HUES48 (cell line): ENCODE measurements around the gene CLCNKB.
"Not testable (repeated sequence)": the region's sequence is repeated elsewhere in the genome, so short reads cannot be mapped to it uniquely, and the experiment has no call there.

ENCODE experiments used
- H3K27ac ChIP-seq: one replicate; pipeline ENCODE4 v1.7.0; 2013; ENCODE audit warnings: low read depth, low read length, inconsistent platforms
- H3K27me3 ChIP-seq: 2 replicates; pipeline ENCODE4 v1.6.1; 2013; ENCODE audit warnings: mild to moderate bottlenecking, low read length; ENCODE audit not compliant: control insufficient read depth, insufficient read depth
- H3K36me3 ChIP-seq: 2 replicates; pipeline ENCODE4 v1.6.1; 2013; ENCODE audit warnings: low read length; ENCODE audit not compliant: control insufficient read depth, insufficient read depth
- H3K4me1 ChIP-seq: 2 replicates; pipeline ENCODE4 v1.6.1; 2013; ENCODE audit warnings: mild to moderate bottlenecking, low read length; ENCODE audit not compliant: control insufficient read depth, insufficient read depth
- H3K4me3 ChIP-seq: 2 replicates; pipeline ENCODE4 v1.5.1; 2013; ENCODE audit warnings: mild to moderate bottlenecking, low read depth, low read length
- H3K9ac ChIP-seq: 2 replicates; pipeline ENCODE4 v1.6.1; 2013; ENCODE audit warnings: mild to moderate bottlenecking, low read depth, low read length, moderate library complexity
- H3K9me3 ChIP-seq: 2 replicates; pipeline ENCODE4 v1.6.1; 2013; ENCODE audit warnings: low read length; ENCODE audit not compliant: control insufficient read depth, insufficient read depth

The CLCNKB gene

GRCh38 chr1:16015960-16016901, 27.4 kb upstream of the CLCNKB start:
- H3K9me3 ChIP-seq: no peaks in the 10 kb centered on the region
- no peak overlapping the region for H3K27ac ChIP-seq
- H3K4me3 ChIP-seq: no peak overlapping the region
- no peaks in the 10 kb centered on the region; the same call in 1 of the 2 replicates for H3K27me3 ChIP-seq
- H3K9ac ChIP-seq: no peak overlapping the region
- peaks cover 29% of the 10 kb centered on the region for H3K4me1 ChIP-seq
- H3K36me3 ChIP-seq: no peaks in the 10 kb centered on the region

- H3K27me3 ChIP-seq: peaks cover 5% of the 10 kb centered on the region
- H3K9ac ChIP-seq: no peak overlapping the region
- no peak overlapping the region for H3K4me3 ChIP-seq
- no peaks in the 10 kb centered on the region for H3K9me3 ChIP-seq
- no peak overlapping the region for H3K27ac ChIP-seq
- peaks cover 29% of the 10 kb centered on the region for H3K4me1 ChIP-seq
- H3K36me3 ChIP-seq: no peaks in the 10 kb centered on the region
Measured at GRCh38 chr1:16017076-16017460, 26.5 kb upstream of the CLCNKB start.

- Histone ChIP-seq H3K9me3 (no peaks in the 10 kb centered on the region), H3K36me3 (no peaks in the 10 kb centered on the region), H3K4me3 (no peak within 1 kb of the TSS), H3K4me1 (peaks cover 29% of the 10 kb centered on the region; the same call in 1 of the 2 replicates), H3K9ac (no peak within 1 kb of the TSS), H3K27me3 (peaks cover 10% of the 10 kb centered on the region), H3K27ac (no peak within 1 kb of the TSS)
Measured at GRCh38 chr1:16017461-16018303, 25.9 kb upstream of the CLCNKB start, which contains the start of gene HSPB7. TSS of gene HSPB7 (minus strand) at chr1:16018043. CDS start at chr1:16017963, 80 bp downstream.

- Histone ChIP-seq H3K27me3 (peaks cover 10% of the 10 kb centered on the region), H3K9me3 (no peaks in the 10 kb centered on the region), H3K27ac (no peak overlapping the region), H3K36me3 (no peaks in the 10 kb centered on the region), H3K4me1 (peaks cover 29% of the 10 kb centered on the region; the same call in 1 of the 2 replicates), H3K4me3 (no peak overlapping the region), H3K9ac (no peak overlapping the region)
Measured at GRCh38 chr1:16018308-16018707, 25.3 kb upstream of the CLCNKB start.

- Histone ChIP-seq H3K27me3 (peaks cover 10% of the 10 kb centered on the region), H3K9ac (no peak overlapping the region), H3K4me1 (peaks cover 22% of the 10 kb centered on the region; the same call in 1 of the 2 replicates), H3K4me3 (no peak overlapping the region), H3K36me3 (no peaks in the 10 kb centered on the region), H3K27ac (no peak overlapping the region), H3K9me3 (no peaks in the 10 kb centered on the region)
Measured at GRCh38 chr1:16018749-16019643, 24.6 kb upstream of the CLCNKB start.

- Histone ChIP-seq H3K27ac (no peak overlapping the region), H3K9ac (no peak overlapping the region), H3K4me3 (no peak overlapping the region), H3K27me3 (peaks cover 10% of the 10 kb centered on the region), H3K36me3 (no peaks in the 10 kb centered on the region), H3K4me1 (peaks cover 14% of the 10 kb centered on the region; the same call in 1 of the 2 replicates), H3K9me3 (no peaks in the 10 kb centered on the region)
Measured at GRCh38 chr1:16019644-16020277, 23.8 kb upstream of the CLCNKB start.

- no peak overlapping the region for H3K9ac ChIP-seq
- H3K9me3 ChIP-seq: no peaks in the 10 kb centered on the region
- H3K36me3 ChIP-seq: no peaks in the 10 kb centered on the region
- peaks cover 11% of the 10 kb centered on the region; the same call in 1 of the 2 replicates for H3K4me1 ChIP-seq
- H3K27ac ChIP-seq: no peak overlapping the region
- H3K4me3 ChIP-seq: no peak overlapping the region
- H3K27me3 ChIP-seq: peaks cover 15% of the 10 kb centered on the region
Measured at GRCh38 chr1:16020325-16020724, 23.3 kb upstream of the CLCNKB start.

- H3K4me3 ChIP-seq, H3K36me3 ChIP-seq, H3K4me1 ChIP-seq, H3K27ac ChIP-seq, H3K9me3 ChIP-seq, H3K9ac ChIP-seq: not testable (repeated sequence)
- peaks cover 17% of the 10 kb centered on the region for H3K27me3 ChIP-seq
Measured at GRCh38 chr1:16020878-16021277, 22.7 kb upstream of the CLCNKB start.

- Histone ChIP-seq H3K4me3 (no peak within 1 kb of the TSS), H3K9me3 (no peaks in the 10 kb centered on the region), H3K27ac (no peak within 1 kb of the TSS), H3K27me3 (peaks cover 17% of the 10 kb centered on the region), H3K4me1 (peaks cover 4% of the 10 kb centered on the region; the same call in 1 of the 2 replicates), H3K9ac (no peak within 1 kb of the TSS), H3K36me3 (no peaks in the 10 kb centered on the region)
Measured at GRCh38 chr1:16021681-16022080, 21.9 kb upstream of the CLCNKB start, which contains the start of gene CLCNKA. TSS of gene CLCNKA (plus strand) at chr1:16022036. CDS start at chr1:16022620, 584 bp downstream.

GRCh38 chr1:16022393-16022792, 21.2 kb upstream of the CLCNKB start:
- H3K27ac ChIP-seq: no peak overlapping the region
- peaks cover 17% of the 10 kb centered on the region for H3K27me3 ChIP-seq
- H3K4me3 ChIP-seq: no peak overlapping the region
- no peaks in the 10 kb centered on the region for H3K36me3 ChIP-seq
- H3K9ac ChIP-seq: no peak overlapping the region
- peaks cover 1% of the 10 kb centered on the region; the same call in 1 of the 2 replicates for H3K4me1 ChIP-seq
- no peaks in the 10 kb centered on the region for H3K9me3 ChIP-seq
